Trophoblast cell (in vitro differentiated cells and primary cell): Measurements from ENCODE around the gene SQOR.

Experiments used
- DNase-seq, 2 donors: peaks; one replicate each; pipeline ENCODE4 v3.0.0-alpha.2; 2016
- H2AFZ ChIP-seq: 2 replicates; pipeline ENCODE4 v1.6.1; 2013; ENCODE audit warnings: low read length, moderate library complexity, mild to moderate bottlenecking; ENCODE audit not compliant: insufficient read depth, poor library complexity
- H2AK5ac ChIP-seq: 2 replicates; pipeline ENCODE4 v1.6.1; 2013; ENCODE audit warnings: mild to moderate bottlenecking, low read length
- H2BK120ac ChIP-seq: 2 replicates; pipeline ENCODE4 v1.6.1; 2013; ENCODE audit warnings: low read length, mild to moderate bottlenecking, moderate library complexity; ENCODE audit not compliant: insufficient read depth, poor library complexity
- H2BK12ac ChIP-seq: 2 replicates; pipeline ENCODE4 v1.6.1; 2013; ENCODE audit warnings: mild to moderate bottlenecking, low read length, moderate library complexity
- H2BK5ac ChIP-seq: 2 replicates; pipeline ENCODE4 v1.6.1; 2013; ENCODE audit warnings: low read length, low read depth, moderate library complexity, mild to moderate bottlenecking; ENCODE audit not compliant: poor library complexity
- H3K14ac ChIP-seq: 2 replicates; pipeline ENCODE4 v1.6.1; 2013; ENCODE audit warnings: mild to moderate bottlenecking, low read length
- H3K18ac ChIP-seq: 2 replicates; pipeline ENCODE4 v1.6.1; 2013; ENCODE audit warnings: mild to moderate bottlenecking, low read length
- H3K23ac ChIP-seq: 2 replicates; pipeline ENCODE4 v1.6.1; 2013; ENCODE audit warnings: low read length
- H3K27ac ChIP-seq: 2 replicates; pipeline ENCODE4 v1.5.1; 2013; ENCODE audit warnings: low read depth, mild to moderate bottlenecking, inconsistent platforms, low read length, moderate library complexity
- H3K27me3 ChIP-seq: 2 replicates; pipeline ENCODE4 v1.6.1; 2013; ENCODE audit warnings: inconsistent platforms, mild to moderate bottlenecking, low read length, moderate library complexity; ENCODE audit not compliant: insufficient read depth
- H3K36me3 ChIP-seq, 2 experiments: 1 replicate in 1 of 2; 2 replicates in 1 of 2; pipeline ENCODE4 v1.6.1; 2013; ENCODE audit warnings: low read length in 2 of 2, mild to moderate bottlenecking in 2 of 2, moderate library complexity in 1 of 2; ENCODE audit not compliant: insufficient read depth in 2 of 2, control insufficient read depth in 1 of 2
- H3K4ac ChIP-seq: 2 replicates; pipeline ENCODE4 v1.6.1; 2013; ENCODE audit warnings: low read depth, mild to moderate bottlenecking, low read length, moderate library complexity
- H3K4me1 ChIP-seq, 2 experiments: 1 replicate in 1 of 2; 2 replicates in 1 of 2; pipeline ENCODE4 v1.6.1; 2013; ENCODE audit warnings: low read length in 2 of 2, mild to moderate bottlenecking in 2 of 2, moderate library complexity in 1 of 2; ENCODE audit not compliant: insufficient read depth in 2 of 2, control insufficient read depth in 1 of 2
- H3K4me2 ChIP-seq: 2 replicates; pipeline ENCODE4 v1.6.1; 2013; ENCODE audit warnings: inconsistent platforms, mild to moderate bottlenecking, low read length, moderate library complexity
- H3K4me3 ChIP-seq: 2 replicates; pipeline ENCODE4 v1.5.1; 2013; ENCODE audit warnings: mild to moderate bottlenecking, low read depth, low read length, inconsistent platforms
- H3K79me1 ChIP-seq: one replicate; pipeline ENCODE4 v1.6.1; 2013; ENCODE audit warnings: low read length
- H3K79me2 ChIP-seq: 2 replicates; pipeline ENCODE4 v1.6.1; 2013; ENCODE audit warnings: low read length, mild to moderate bottlenecking; ENCODE audit not compliant: control insufficient read depth, insufficient read depth, poor library complexity
- H3K9ac ChIP-seq: 2 replicates; pipeline ENCODE4 v1.6.1; 2013; ENCODE audit warnings: mild to moderate bottlenecking, low read length
- H3K9me3 ChIP-seq: 2 replicates; pipeline ENCODE4 v1.6.1; 2013; ENCODE audit warnings: low read depth, mild to moderate bottlenecking, control low read depth, inconsistent platforms, low read length; ENCODE audit not compliant: insufficient read depth
- H4K12ac ChIP-seq: 2 replicates; pipeline ENCODE4 v1.6.1; 2013; ENCODE audit warnings: low read depth, mild to moderate bottlenecking, low read length, moderate library complexity
- H4K8ac ChIP-seq: 2 replicates; pipeline ENCODE4 v1.6.1; 2013; ENCODE audit warnings: low read depth, mild to moderate bottlenecking, low read length, moderate library complexity
- H4K91ac ChIP-seq: one replicate; pipeline ENCODE4 v1.6.1; 2013; ENCODE audit warnings: low read depth, mild to moderate bottlenecking, low read length, moderate library complexity
- WGBS: extraction: QIAGEN DNeasy Blood & Tissue Kit; methylation state at CpG from one replicate; pipeline ENCODE4 v1.1.7; 2013; ENCODE audit warnings: missing lambda C conversion rate; ENCODE audit not compliant: insufficient read length, insufficient coverage; ENCODE audit errors: extremely low coverage; 5-methylcytosine and 5-hydroxymethylcytosine counted together

Gene SQOR

DNA sequence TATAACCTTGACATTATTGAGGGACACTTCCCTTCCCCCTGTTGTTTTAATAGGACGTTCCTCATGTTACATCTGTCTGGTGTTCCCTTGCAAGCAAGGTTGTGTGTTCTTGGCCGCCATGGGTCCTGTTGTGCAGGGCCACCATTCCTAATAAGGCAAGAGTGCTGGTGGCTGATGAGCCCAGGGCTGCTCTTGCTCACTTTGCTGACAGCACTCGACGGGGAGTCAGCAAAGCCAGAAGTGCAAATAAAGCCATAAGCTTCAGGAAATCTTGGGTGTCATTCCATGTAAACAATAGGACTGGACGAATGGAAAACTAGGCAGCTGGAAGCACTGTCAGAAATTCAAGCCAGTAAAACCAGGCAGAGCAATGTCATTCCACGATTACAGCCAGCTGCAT lies 75.8 kb downstream of the SQOR start:
- Histone ChIP-seq H3K27ac (no peak overlapping the region), H4K91ac (no peak overlapping the region)

DNA sequence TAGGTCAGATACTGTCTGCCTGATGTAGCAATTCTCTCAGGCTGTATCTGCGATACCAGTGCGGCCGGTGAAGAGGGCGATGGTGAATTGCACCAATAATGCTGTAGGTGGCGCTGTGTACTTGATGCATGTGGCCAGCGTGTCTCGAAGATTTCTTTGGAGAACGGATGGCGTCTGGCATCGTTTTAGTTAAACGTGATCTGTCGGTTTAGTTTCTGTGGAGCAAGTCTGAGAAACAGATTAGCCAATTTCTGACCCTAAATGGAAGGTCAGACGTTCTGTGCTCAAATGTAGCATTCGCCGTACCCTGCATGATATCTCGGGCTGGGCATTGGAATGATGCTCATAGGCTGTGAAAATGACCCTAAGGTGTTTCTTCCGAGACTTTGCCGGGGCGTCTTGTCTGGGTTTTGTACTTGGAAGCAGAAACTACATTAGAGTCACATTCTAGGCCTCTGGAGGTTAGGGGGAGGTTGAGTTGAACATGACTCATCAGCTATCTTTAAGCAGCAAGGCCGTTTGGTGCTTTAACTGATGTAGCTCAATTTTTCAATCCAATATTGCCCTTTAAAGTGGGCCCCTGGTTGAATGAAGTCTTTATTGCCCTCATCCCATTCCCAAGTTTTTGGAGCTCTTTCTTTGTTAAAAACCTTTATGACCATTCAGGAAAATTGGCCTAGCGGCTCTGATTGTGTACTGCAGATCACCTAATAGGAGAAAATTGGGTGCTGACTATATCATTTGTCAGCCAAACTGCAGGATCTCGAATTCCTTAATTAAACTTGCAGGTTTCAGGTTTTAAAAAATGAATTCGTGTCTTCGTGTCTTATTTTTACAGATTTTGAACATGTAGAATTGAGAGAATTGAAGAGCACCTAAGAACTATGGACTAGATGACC lies 80.0 kb downstream of the SQOR start:
- Histone ChIP-seq H3K4ac (no peak overlapping the region), H3K9ac (no peak overlapping the region), H3K27ac (no peak overlapping the region), H3K79me1 (no peaks in the 10 kb centered on the region), H4K12ac (no peak overlapping the region), H2BK5ac (no peak overlapping the region), H3K36me3 (no peaks in the 10 kb centered on the region), H2AK5ac (no peak overlapping the region), H3K4me2 (peak overlapping the region; percentile 43), H3K79me2 (no peaks in the 10 kb centered on the region), H2BK120ac (no peak overlapping the region), H3K4me3 (no peak overlapping the region), H4K8ac (no peak overlapping the region), H3K27me3 (no peaks in the 10 kb centered on the region), H3K9me3 (no peaks in the 10 kb centered on the region), H3K18ac (no peak overlapping the region), H3K23ac (no peak overlapping the region), H2AFZ (no peak overlapping the region), H4K91ac (no peak overlapping the region), H3K4me1 (peaks cover 0 to 2% of the 10 kb centered on the region in 2 experiments), H2BK12ac (no peak overlapping the region), H3K14ac (no peak overlapping the region)
- DNase-seq = peak; percentile 46 to 65
- WGBS = no CpG with 5 or more reads among the region's 24 CpGs

More for the DNA sequence above, 75.8 kb downstream of the SQOR start:
- H4K8ac ChIP-seq = no peak overlapping the region
- no peak overlapping the region for H2AFZ ChIP-seq
- H3K79me2 ChIP-seq = no peaks in the 10 kb centered on the region
- no peak overlapping the region for H3K14ac ChIP-seq
- no peak overlapping the region for H2BK5ac ChIP-seq
- no peak overlapping the region for H3K9ac ChIP-seq
- no peak overlapping the region for H4K12ac ChIP-seq
- no CpG with 5 or more reads among the region's 6 CpGs for WGBS
- no peaks in the 10 kb centered on the region for H3K79me1 ChIP-seq
- H3K4me2 ChIP-seq = no peak overlapping the region
- H2BK120ac ChIP-seq = no peak overlapping the region
- no peak overlapping the region for H3K18ac ChIP-seq
- no peak overlapping the region for H3K23ac ChIP-seq
- no peak overlapping the region for H3K4me3 ChIP-seq
- DNase-seq = no peak
- no peaks in the 10 kb centered on the region for H3K9me3 ChIP-seq
- peaks cover 0 to 2% of the 10 kb centered on the region in 2 experiments for H3K4me1 ChIP-seq
- no peaks in the 10 kb centered on the region for H3K36me3 ChIP-seq
- no peak overlapping the region for H2BK12ac ChIP-seq
- H3K4ac ChIP-seq = no peak overlapping the region
- no peaks in the 10 kb centered on the region for H3K27me3 ChIP-seq
- no peak overlapping the region for H2AK5ac ChIP-seq

- H2AK5ac ChIP-seq = no peak overlapping the region
- H3K4me1 ChIP-seq = peaks cover 0 to 2% of the 10 kb centered on the region in 2 experiments
- no peaks in the 10 kb centered on the region for H3K79me1 ChIP-seq
- no peak overlapping the region for H3K4ac ChIP-seq
- no peak overlapping the region for H3K4me2 ChIP-seq
- no peak overlapping the region for H3K18ac ChIP-seq
- no peaks in the 10 kb centered on the region for H3K9me3 ChIP-seq
- no peak overlapping the region for H3K23ac ChIP-seq
- no peak for DNase-seq
- no peak overlapping the region for H2BK120ac ChIP-seq
- H3K14ac ChIP-seq = no peak overlapping the region
- no peak overlapping the region for H4K91ac ChIP-seq
- no peak overlapping the region for H2AFZ ChIP-seq
- no peaks in the 10 kb centered on the region for H3K36me3 ChIP-seq
- no peak overlapping the region for H2BK12ac ChIP-seq
- no peak overlapping the region for H4K12ac ChIP-seq
- no peaks in the 10 kb centered on the region for H3K79me2 ChIP-seq
- no peaks in the 10 kb centered on the region for H3K27me3 ChIP-seq
- no peak overlapping the region for H4K8ac ChIP-seq
- no peak overlapping the region for H3K4me3 ChIP-seq
- H3K9ac ChIP-seq = no peak overlapping the region
- no peak overlapping the region for H3K27ac ChIP-seq
- H2BK5ac ChIP-seq = no peak overlapping the region
- WGBS = no CpG with 5 or more reads among the region's 1 CpG
Observed at GRCh38 chr15:45715528-45715927, 80.7 kb downstream of the SQOR start.

DNA sequence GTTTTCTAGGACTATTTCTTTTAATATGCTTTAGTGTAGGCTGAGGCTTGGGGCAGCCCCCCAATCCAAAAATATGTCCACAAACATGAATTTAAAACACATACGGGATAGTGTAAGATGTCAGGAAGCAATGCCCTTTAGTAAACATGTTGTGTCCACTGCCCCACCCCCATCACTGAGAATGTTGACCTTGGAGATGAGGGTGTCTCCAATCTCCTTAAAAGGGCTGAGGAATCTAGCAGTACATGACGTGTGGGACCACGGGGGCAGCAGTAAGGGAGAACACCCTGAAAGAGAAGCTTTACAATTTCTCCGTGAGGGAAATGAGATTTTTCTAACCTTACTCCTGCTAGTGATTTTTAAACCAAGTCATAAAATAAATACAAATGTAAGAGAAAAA lies 84.7 kb downstream of the SQOR start:
- H2BK5ac ChIP-seq = no peak overlapping the region
- no peak overlapping the region for H2AK5ac ChIP-seq
- H3K9me3 ChIP-seq = no peaks in the 10 kb centered on the region
- no peak overlapping the region for H4K12ac ChIP-seq
- no peak overlapping the region for H3K4me2 ChIP-seq
- H3K18ac ChIP-seq = no peak overlapping the region
- no peak overlapping the region for H3K23ac ChIP-seq
- H4K91ac ChIP-seq = no peak overlapping the region
- no peak overlapping the region for H2BK12ac ChIP-seq
- peaks cover 0 to 2% of the 10 kb centered on the region in 2 experiments for H3K4me1 ChIP-seq
- H3K4ac ChIP-seq = no peak overlapping the region
- DNase-seq = no peak
- H3K4me3 ChIP-seq = no peak overlapping the region
- H3K27me3 ChIP-seq = no peaks in the 10 kb centered on the region
- no peak overlapping the region for H3K9ac ChIP-seq
- no peak overlapping the region for H4K8ac ChIP-seq
- H3K27ac ChIP-seq = no peak overlapping the region
- no peak overlapping the region for H2BK120ac ChIP-seq
- H3K36me3 ChIP-seq = no peaks in the 10 kb centered on the region
- H3K14ac ChIP-seq = no peak overlapping the region
- H3K79me2 ChIP-seq = no peaks in the 10 kb centered on the region
- no peak overlapping the region for H2AFZ ChIP-seq
- no CpG with 5 or more reads among the region's 4 CpGs for WGBS
- no peaks in the 10 kb centered on the region for H3K79me1 ChIP-seq
